NB4 (cell line): ENCODE results near the gene C7orf57.

Source experiments
- MYC ChIP-seq: IDR thresholded peaks from 2 replicates; pipeline ENCODE4 v1.6.1; 2011; ENCODE audit warnings: low read depth, low read length
- POLR2A ChIP-seq: IDR thresholded peaks from 2 replicates; pipeline ENCODE4 v1.6.1; 2011; ENCODE audit warnings: mild to moderate bottlenecking; ENCODE audit not compliant: insufficient read length; ENCODE audit errors: extremely low read depth
- TF ChIP-seq, protein P1 (sequence below): IDR thresholded peaks from one replicate; pipeline ENCODE4 v1.5.1; 2012; ENCODE audit warnings: low read depth, low read length

DNA sequence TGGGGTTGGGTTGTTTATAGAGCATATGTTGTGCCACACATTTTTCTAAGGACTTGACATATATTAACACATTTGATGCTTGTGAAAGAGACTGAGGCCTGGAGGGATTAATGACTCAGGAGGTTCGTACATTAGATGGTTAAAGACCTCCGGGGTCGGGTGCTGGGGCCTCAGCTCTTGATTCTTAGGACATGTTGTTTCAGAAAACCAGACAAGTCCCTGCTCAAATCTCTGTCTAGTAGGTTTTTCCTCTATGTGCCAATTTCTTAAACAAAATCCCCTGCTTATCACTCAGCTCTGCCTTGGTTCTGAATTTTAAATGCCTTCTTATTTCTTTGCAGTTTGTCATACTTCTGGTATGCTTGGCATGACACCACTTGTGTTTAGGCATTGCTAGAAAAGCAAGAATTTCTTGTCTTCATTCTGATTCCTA, 59.5 kb downstream of the C7orf57 start:
- TF ChIP-seq, protein P1, sequence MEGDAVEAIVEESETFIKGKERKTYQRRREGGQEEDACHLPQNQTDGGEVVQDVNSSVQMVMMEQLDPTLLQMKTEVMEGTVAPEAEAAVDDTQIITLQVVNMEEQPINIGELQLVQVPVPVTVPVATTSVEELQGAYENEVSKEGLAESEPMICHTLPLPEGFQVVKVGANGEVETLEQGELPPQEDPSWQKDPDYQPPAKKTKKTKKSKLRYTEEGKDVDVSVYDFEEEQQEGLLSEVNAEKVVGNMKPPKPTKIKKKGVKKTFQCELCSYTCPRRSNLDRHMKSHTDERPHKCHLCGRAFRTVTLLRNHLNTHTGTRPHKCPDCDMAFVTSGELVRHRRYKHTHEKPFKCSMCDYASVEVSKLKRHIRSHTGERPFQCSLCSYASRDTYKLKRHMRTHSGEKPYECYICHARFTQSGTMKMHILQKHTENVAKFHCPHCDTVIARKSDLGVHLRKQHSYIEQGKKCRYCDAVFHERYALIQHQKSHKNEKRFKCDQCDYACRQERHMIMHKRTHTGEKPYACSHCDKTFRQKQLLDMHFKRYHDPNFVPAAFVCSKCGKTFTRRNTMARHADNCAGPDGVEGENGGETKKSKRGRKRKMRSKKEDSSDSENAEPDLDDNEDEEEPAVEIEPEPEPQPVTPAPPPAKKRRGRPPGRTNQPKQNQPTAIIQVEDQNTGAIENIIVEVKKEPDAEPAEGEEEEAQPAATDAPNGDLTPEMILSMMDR: no peak
- no peak for TF ChIP-seq MYC
- TF ChIP-seq POLR2A: no peak
